Bronchial epithelial cell (primary cell): ENCODE results near the gene ATN1. TPM values are rescaled to one million over a fixed set of nuclear protein-coding genes. Genes with fewer than 3 reads are reported as not detected.

Experiments
- DNase-seq: peaks from one replicate; pipeline ENCODE4 v3.0.0-alpha.2; 2010; ENCODE audit warnings: low read depth
- FAIRE-seq: peaks from 2 replicates; lab custom pipeline; 2011; peaks lifted over from hg19 to GRCh38; lab: Jason Lieb, UNC
- H3K27me3 ChIP-seq: 2 replicates; pipeline ENCODE4 v1.5.1; 2011; ENCODE audit warnings: low read length; ENCODE audit not compliant: control insufficient read depth, insufficient read depth
- H3K36me3 ChIP-seq: 2 replicates; pipeline ENCODE4 v1.5.1; 2011; ENCODE audit warnings: low read length; ENCODE audit not compliant: control insufficient read depth, insufficient read depth
- H3K4me3 ChIP-seq: 2 replicates; pipeline ENCODE4 v1.5.1; 2011; ENCODE audit warnings: mild to moderate bottlenecking, low read depth, low read length, control low read depth
- CTCF ChIP-seq: IDR thresholded peaks from 2 replicates; pipeline ENCODE4 v1.5.1; 2011; ENCODE audit warnings: mild to moderate bottlenecking, moderate library complexity, low read length, control low read depth, inconsistent platforms; ENCODE audit not compliant: insufficient read depth, severe bottlenecking
- total RNA-seq: library from RNA; depleted of rRNA; stranded (reverse); fragments of >200 nt; gene quantifications from 2 replicates; pipeline ENCODE4 v1.2.1, GENCODE V29; 2014

Gene ATN1
- total RNA-seq, 1 donor from 2014 or later = 7.1 TPM

- TF ChIP-seq CTCF = no peak
- H3K36me3 ChIP-seq = no peaks in the 10 kb centered on the region
- no peak overlapping the region for H3K4me3 ChIP-seq
- DNase-seq = no peak
- no peaks in the 10 kb centered on the region for H3K27me3 ChIP-seq
- no peak for FAIRE-seq
These were observed 33.4 kb upstream of the ATN1 start for GRCh38 chr12:6894321-6894720.

- TF ChIP-seq CTCF = no peak
- no peak for FAIRE-seq
- H3K4me3 ChIP-seq = no peak overlapping the region
These were observed 30.8 kb upstream of the ATN1 start for GRCh38 chr12:6896846-6897435.

GRCh38 chr12:6899427-6899826 is 28.3 kb upstream of the ATN1 start:
- H3K36me3 ChIP-seq = no peaks in the 10 kb centered on the region
- DNase-seq = peak; percentile 44
- H3K4me3 ChIP-seq = no peak overlapping the region
- no peak for FAIRE-seq
- H3K27me3 ChIP-seq = no peaks in the 10 kb centered on the region
- no peak for TF ChIP-seq CTCF

More at GRCh38 chr12:6896846-6897435, 30.8 kb upstream of the ATN1 start:
- H3K27me3 ChIP-seq = no peaks in the 10 kb centered on the region
- no peaks in the 10 kb centered on the region for H3K36me3 ChIP-seq
- no peak for DNase-seq

GRCh38 chr12:6899837-6900519 is 27.8 kb upstream of the ATN1 start:
- FAIRE-seq = no peak
- no peak for DNase-seq
- no peak overlapping the region for H3K4me3 ChIP-seq
- H3K36me3 ChIP-seq = no peaks in the 10 kb centered on the region
- no peaks in the 10 kb centered on the region for H3K27me3 ChIP-seq
- no peak for TF ChIP-seq CTCF

GRCh38 chr12:6902448-6902847 is 25.3 kb upstream of the ATN1 start:
- no peak for TF ChIP-seq CTCF
- no peak for FAIRE-seq
- DNase-seq = no peak

More at GRCh38 chr12:6902448-6902847, 25.3 kb upstream of the ATN1 start:
- Histone ChIP-seq H3K36me3 (no peaks in the 10 kb centered on the region), H3K4me3 (no peak overlapping the region), H3K27me3 (no peaks in the 10 kb centered on the region)
